ENCODE results near the gene PNPLA7. TPM values are rescaled to one million over a fixed set of nuclear protein-coding genes. Genes with fewer than 3 reads are reported as not detected.

Gene PNPLA7
- total and polyA plus RNA-seq, 2 of the 8 experiments (the other 6 are each of a cell fraction or from before 2014, with no cell fraction given), result 0.35 to 0.47 TPM

- H3K4ac ChIP-seq (replicated peaks; ENCODE audit: insufficient read length, low read depth, low read length), result no peak overlapping the region
- TF ChIP-seq CREB1 (IDR thresholded peaks at IDR 0.05) (no peak), KDM4A (IDR thresholded peaks at IDR 0.05; ENCODE audit: low read depth, low read length, severe bottlenecking) (no peak), CHD1 (IDR thresholded peaks at IDR 0.05; ENCODE audit: low read depth, low read length) (no peak)
- H3K27me3 ChIP-seq (replicated peaks in 1 of 4; ENCODE audit: control insufficient read depth in 3 of 4, extremely low read depth in 1 of 4, insufficient read depth in 3 of 4, low read length in 3 of 4), result peaks cover 0 to 19% (median 13%) of the 10 kb centered on the region in 4 experiments; a peak in 5 of 7 replicates
- H3K14ac ChIP-seq (ENCODE audit: insufficient read length), result no peak overlapping the region
- H2BK120ac ChIP-seq (replicated peaks; ENCODE audit: low read depth, low read length), result no peak overlapping the region
- H4K20me1 ChIP-seq (replicated peaks in 1 of 2; ENCODE audit: control insufficient read depth in 1 of 2, insufficient read depth in 2 of 2, low read length in 2 of 2), result peaks cover 0 to 12% of the 10 kb centered on the region in 2 experiments
- H2BK20ac ChIP-seq (ENCODE audit: low read length), result no peak overlapping the region
- WGBS, 2 experiments (ENCODE audit: extremely low coverage in 1 of 2, insufficient coverage in 1 of 2, insufficient read length in 1 of 2, insufficient replicate concordance in 2 of 2, low coverage in 1 of 2, low lambda C conversion rate in 2 of 2, missing lambda C conversion rate in 1 of 2), result 86% methylated on average over 22 of the region's 31 CpGs; no CpG with 5 or more reads in 1 of the 2 experiments
- no peak overlapping the region for H2BK5ac ChIP-seq (ENCODE audit: low read depth, low read length)
- H3K56ac ChIP-seq (replicated peaks; ENCODE audit: insufficient read length, low read depth, low read length), result no peak overlapping the region
- peak overlapping the region; percentile 25 for H4K91ac ChIP-seq (replicated peaks; ENCODE audit: insufficient read length, low read length)
- peaks cover 3% of the 10 kb centered on the region; the same call in 1 of the 2 replicates for H3K79me1 ChIP-seq (ENCODE audit: low read depth, low read length)
- H3K36me3 ChIP-seq (ENCODE audit: control insufficient read depth in 2 of 4, insufficient read depth in 4 of 4, low read length in 3 of 4), result peaks cover 0 to 9% (median 7%) of the 10 kb centered on the region in 4 experiments; a peak in 6 of 8 replicates
- H3K4me1 ChIP-seq (replicated peaks in 1 of 4; ENCODE audit: control insufficient read depth in 3 of 4, insufficient read depth in 4 of 4, low read length in 3 of 4), result peaks cover 0 to 18% (median 8%) of the 10 kb centered on the region in 4 experiments; a peak in 6 of 7 replicates
- FAIRE-seq (no peak), DNase-seq (ENCODE audit: low read depth in 1 of 2, low spot score in 2 of 2) (no peak)
- H3K79me2 ChIP-seq (ENCODE audit: control insufficient read depth in 1 of 2, insufficient read depth in 2 of 2, low read length in 2 of 2), result no peaks in the 10 kb centered on the region; a peak in 1 of 4 replicates
- ChIA-PET POLR2A (ENCODE audit: partially characterized antibody) (no interaction called here), CTCF (ENCODE audit: partially characterized antibody) (no interaction called here)
- no peak overlapping the region for H4K8ac ChIP-seq (ENCODE audit: extremely low read depth, insufficient read depth, low read length)
- peaks cover 8% of the 10 kb centered on the region; the same call in 1 of the 2 replicates for H3K23me2 ChIP-seq (ENCODE audit: low read depth, low read length)
- H3K18ac ChIP-seq (ENCODE audit: extremely low read depth, low read length), result no peak overlapping the region
- no peak overlapping the region for H3K27ac ChIP-seq (ENCODE audit: low read depth, low read length)
- H2BK15ac ChIP-seq (ENCODE audit: low read length), result peak overlapping the region; percentile 40; the same call in 1 of the 2 replicates
- H3K4me3 ChIP-seq (ENCODE audit: extremely low read depth in 1 of 4, insufficient read depth in 2 of 4, low read depth in 3 of 4, low read length in 4 of 4), result no peak overlapping the region
- H2AK5ac ChIP-seq (ENCODE audit: low read depth, low read length), result peak overlapping the region; percentile 75; the same call in 1 of the 2 replicates
- no peak overlapping the region for H3K9ac ChIP-seq (replicated peaks in 1 of 4; ENCODE audit: extremely low read depth in 1 of 4, low read depth in 3 of 4, low read length in 3 of 4)
- H3K23ac ChIP-seq (ENCODE audit: insufficient read length), result no peak overlapping the region
- H4K5ac ChIP-seq (ENCODE audit: insufficient read length, low read depth, low read length), result no peak overlapping the region
- H3K4me2 ChIP-seq (ENCODE audit: insufficient read depth in 1 of 2, low read depth in 2 of 2, low read length in 2 of 2), result no peak overlapping the region
- 0 out of 2 replicates have a peak overlapping the region, but pooled peaks have one; percentile 80 for H2BK12ac ChIP-seq (ENCODE audit: low read depth, low read length)
- H3K9me3 ChIP-seq (ENCODE audit: insufficient read depth in 2 of 2, low read depth in 1 of 2, low read length in 1 of 2), result no peaks in the 10 kb centered on the region; a peak in 1 of 4 replicates
- H2AFZ ChIP-seq (ENCODE audit: low read length), result no peak overlapping the region
These were observed 89.6 kb downstream of the PNPLA7 start for GRCh38 chr9:137460363-137461315.

All from H1 (cell line).